T-helper 2 cell treated with Interferon-gamma antibody and Interleukin-4, amounts not matched to agents 5 μg/mL and 100 μg/mL, for 36 hours (primary cell): ENCODE results near the gene TRIM54.
"Not testable (repeated sequence)": the region's sequence is repeated elsewhere in the genome, so short reads cannot be mapped to it uniquely, and the experiment has no call there.

Experiments
- DNase-seq: peaks from one replicate; pipeline ENCODE4 v3.0.0; 2021; ENCODE audit warnings: low spot score
- H3K27ac Mint-ChIP-seq: one replicate; pipeline ENCODE4 v1.8.0; 2021; ENCODE audit warnings: mild to moderate bottlenecking, mixed read lengths
- H3K27me3 Mint-ChIP-seq: one replicate; pipeline ENCODE4 v1.8.0; 2021; ENCODE audit warnings: low read depth, mixed read lengths
- H3K36me3 Mint-ChIP-seq: one replicate; pipeline ENCODE4 v1.8.0; 2021; ENCODE audit warnings: low read depth, mixed read lengths
- H3K4me1 Mint-ChIP-seq: one replicate; pipeline ENCODE4 v1.8.0; 2021; ENCODE audit warnings: low read depth, mixed read lengths
- H3K4me3 Mint-ChIP-seq: one replicate; pipeline ENCODE4 v1.8.0; 2022; ENCODE audit warnings: mild to moderate bottlenecking, moderate library complexity, mixed read lengths
- H3K9me3 Mint-ChIP-seq: one replicate; pipeline ENCODE4 v1.8.0; 2021; ENCODE audit warnings: mixed read lengths

The TRIM54 gene

DNA sequence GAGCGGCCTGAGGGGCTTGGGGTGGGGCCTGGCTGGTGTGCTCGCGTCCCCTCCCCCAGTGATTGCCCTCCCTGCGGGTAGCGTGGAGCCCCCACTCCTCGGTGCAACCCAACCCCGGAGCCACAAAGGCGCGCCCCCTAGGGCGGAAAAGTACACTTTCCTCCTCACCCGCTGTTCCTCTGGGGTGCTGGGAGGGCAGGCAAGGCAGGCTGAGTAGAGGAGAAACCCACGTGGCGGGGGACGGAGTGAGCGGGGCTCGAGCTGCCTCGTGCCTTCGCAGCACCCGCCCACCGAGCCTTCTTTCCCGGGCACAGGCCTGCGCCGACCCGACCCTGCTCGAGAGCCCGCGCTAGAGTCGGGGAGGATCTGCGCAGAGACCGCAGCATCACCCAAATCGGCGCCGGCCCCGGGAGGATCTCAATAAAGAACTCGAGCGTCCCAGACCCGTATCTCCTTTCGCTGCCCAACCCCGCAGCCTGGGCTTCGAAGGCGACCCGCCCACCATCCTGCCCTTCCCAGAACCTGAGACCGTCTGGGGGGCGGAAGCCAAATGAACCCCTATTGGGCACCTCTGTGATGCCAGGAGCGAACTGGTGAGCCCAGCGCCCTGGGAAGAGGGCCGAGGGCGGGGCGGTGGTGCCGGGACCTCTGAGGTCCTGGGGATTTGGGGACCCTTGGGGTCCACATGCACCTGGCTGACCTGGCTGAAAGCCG is 24.5 kb downstream of the TRIM54 start:
- Mint-ChIP-seq H3K9me3 (no peaks in the 10 kb centered on the region), H3K4me1 (peaks cover 3% of the 10 kb centered on the region), H3K27ac (no peak overlapping the region), H3K27me3 (peaks cover 21% of the 10 kb centered on the region), H3K4me3 (peak overlapping the region; percentile 29), H3K36me3 (peaks cover 10% of the 10 kb centered on the region)
- no peak for DNase-seq

DNA sequence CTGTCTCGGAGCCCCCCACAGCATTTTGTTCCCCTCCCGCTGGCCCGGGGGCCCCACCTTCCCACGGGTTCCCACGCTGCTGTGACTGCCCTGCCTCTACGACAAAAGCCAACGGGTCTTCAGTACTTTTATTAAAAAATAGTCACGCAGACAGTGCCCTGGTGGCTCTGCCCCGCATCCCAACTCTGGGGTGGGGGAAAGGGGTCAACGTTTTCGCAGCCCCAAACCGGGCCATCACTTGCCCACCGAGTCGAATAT is 25.0 kb downstream of the TRIM54 start:
- Mint-ChIP-seq H3K36me3 (peaks cover 10% of the 10 kb centered on the region), H3K9me3 (no peaks in the 10 kb centered on the region), H3K27me3 (peaks cover 21% of the 10 kb centered on the region), H3K4me1 (peaks cover 3% of the 10 kb centered on the region), H3K4me3 (no peak overlapping the region), H3K27ac (no peak overlapping the region)
- no peak for DNase-seq

- peaks cover 2% of the 10 kb centered on the region for H3K4me1 Mint-ChIP-seq
- no peaks in the 10 kb centered on the region for H3K9me3 Mint-ChIP-seq
- peaks cover 11% of the 10 kb centered on the region for H3K36me3 Mint-ChIP-seq
- DNase-seq, result no peak
- H3K27ac Mint-ChIP-seq, result no peak overlapping the region
- no peak overlapping the region for H3K4me3 Mint-ChIP-seq
- peaks cover 21% of the 10 kb centered on the region for H3K27me3 Mint-ChIP-seq
These were observed 25.5 kb downstream of the TRIM54 start for GRCh38 chr2:27307545-27308358.

GRCh38 chr2:27308359-27308881 is 26.2 kb downstream of the TRIM54 start, which contains the start of gene UCN:
TSS of gene UCN (minus strand) at chr2:27308445. CDS start at chr2:27307895, 550 bp downstream.
- peaks cover 21% of the 10 kb centered on the region for H3K27me3 Mint-ChIP-seq
- H3K4me1 Mint-ChIP-seq, result peaks cover 3% of the 10 kb centered on the region
- H3K27ac Mint-ChIP-seq, result no peak within 1 kb of the TSS
- H3K4me3 Mint-ChIP-seq, result no peak within 1 kb of the TSS
- H3K36me3 Mint-ChIP-seq, result peaks cover 11% of the 10 kb centered on the region
- no peaks in the 10 kb centered on the region for H3K9me3 Mint-ChIP-seq
- DNase-seq, result no peak

DNA sequence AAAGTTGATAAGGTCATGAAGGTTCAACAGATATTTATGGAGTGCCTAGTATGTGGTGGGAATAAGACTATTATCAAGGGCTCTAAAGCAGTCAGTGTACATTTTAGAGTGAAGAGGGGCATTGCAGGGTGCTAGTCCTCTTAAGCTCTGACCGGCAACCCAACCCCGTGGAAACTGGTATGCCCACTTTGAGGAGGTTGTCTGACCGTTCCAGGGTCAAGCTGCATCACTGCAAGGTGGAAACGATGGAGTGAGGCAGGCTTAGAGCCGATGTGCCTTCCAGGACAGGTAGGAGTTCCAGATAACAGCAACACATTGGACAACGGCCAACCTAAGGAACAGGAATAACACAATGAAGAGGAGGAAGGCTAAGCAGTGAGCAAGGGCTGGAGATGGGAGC is 27.4 kb downstream of the TRIM54 start:
- H3K27ac Mint-ChIP-seq, result no peak overlapping the region
- H3K27me3 Mint-ChIP-seq, result peaks cover 19% of the 10 kb centered on the region
- H3K9me3 Mint-ChIP-seq, result no peaks in the 10 kb centered on the region
- peaks cover 3% of the 10 kb centered on the region for H3K4me1 Mint-ChIP-seq
- H3K36me3 Mint-ChIP-seq, result peaks cover 11% of the 10 kb centered on the region
- H3K4me3 Mint-ChIP-seq, result no peak overlapping the region
- no peak for DNase-seq

DNA sequence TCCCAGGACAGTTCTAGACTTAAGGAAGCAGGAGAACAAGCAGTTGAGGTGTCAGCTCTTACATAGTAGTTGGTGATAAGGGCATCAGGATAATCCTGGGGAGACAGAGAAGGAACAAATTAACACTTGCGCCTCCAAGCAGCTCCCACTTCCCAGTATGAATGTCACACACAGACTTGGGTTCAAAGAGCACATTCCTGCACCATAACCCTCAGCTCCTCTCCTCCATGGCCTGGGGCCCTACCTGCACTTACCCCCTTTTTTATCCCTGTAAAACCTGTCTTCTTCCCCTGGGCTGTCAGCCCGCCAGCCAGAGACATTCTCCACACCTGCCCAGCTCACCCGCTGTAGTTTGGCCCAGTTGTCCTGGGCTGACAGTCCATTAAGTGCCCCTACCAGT is 29.9 kb downstream of the TRIM54 start:
- peaks cover 4% of the 10 kb centered on the region for H3K27me3 Mint-ChIP-seq
- no peak for DNase-seq
- peaks cover 11% of the 10 kb centered on the region for H3K36me3 Mint-ChIP-seq
- H3K27ac Mint-ChIP-seq, result no peak overlapping the region
- H3K4me3 Mint-ChIP-seq, result no peak overlapping the region
- peaks cover 3% of the 10 kb centered on the region for H3K4me1 Mint-ChIP-seq
- H3K9me3 Mint-ChIP-seq, result no peaks in the 10 kb centered on the region

DNA sequence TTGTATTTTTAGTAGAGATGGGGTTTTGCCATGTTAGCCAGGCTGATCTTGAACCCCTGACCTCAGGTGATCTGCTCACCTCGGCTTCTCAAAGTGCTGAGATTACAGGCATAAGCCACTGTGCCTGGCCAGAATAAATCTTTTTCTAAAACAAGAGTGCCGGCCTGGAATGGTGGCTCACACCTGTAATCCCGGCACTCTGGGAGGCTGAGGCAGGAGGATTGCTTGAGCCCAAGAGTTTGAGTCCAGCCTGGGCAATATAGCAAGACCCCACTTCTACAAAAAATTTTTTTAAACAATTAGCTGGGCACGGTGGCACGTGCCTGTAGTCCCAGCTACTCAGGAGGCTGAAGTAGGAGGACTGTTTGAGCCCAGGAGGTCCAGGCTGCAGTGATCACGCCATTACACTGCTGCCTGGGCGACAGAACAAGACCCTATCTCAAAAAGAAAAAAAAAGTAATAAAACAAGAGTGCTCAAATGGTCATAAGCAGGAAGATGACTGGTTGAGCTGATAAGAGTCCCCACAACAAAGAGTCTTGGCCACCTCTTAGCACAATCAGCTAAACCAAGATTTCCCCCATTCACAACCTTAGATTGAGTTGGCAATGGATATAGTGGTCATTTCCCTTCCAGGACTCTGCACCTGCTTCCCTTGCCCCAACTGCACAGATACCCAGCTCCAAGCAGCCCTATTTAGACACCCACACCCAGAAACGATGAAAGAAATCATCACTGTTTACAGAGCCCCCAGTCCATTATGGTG is 31.8 kb downstream of the TRIM54 start:
- no peaks in the 10 kb centered on the region for H3K27me3 Mint-ChIP-seq
- H3K9me3 Mint-ChIP-seq, result no peaks in the 10 kb centered on the region
- DNase-seq, result no peak
- peaks cover 8% of the 10 kb centered on the region for H3K36me3 Mint-ChIP-seq
- H3K4me1 Mint-ChIP-seq, result peaks cover 3% of the 10 kb centered on the region
- no peak overlapping the region for H3K4me3 Mint-ChIP-seq
- H3K27ac Mint-ChIP-seq, result no peak overlapping the region

DNA sequence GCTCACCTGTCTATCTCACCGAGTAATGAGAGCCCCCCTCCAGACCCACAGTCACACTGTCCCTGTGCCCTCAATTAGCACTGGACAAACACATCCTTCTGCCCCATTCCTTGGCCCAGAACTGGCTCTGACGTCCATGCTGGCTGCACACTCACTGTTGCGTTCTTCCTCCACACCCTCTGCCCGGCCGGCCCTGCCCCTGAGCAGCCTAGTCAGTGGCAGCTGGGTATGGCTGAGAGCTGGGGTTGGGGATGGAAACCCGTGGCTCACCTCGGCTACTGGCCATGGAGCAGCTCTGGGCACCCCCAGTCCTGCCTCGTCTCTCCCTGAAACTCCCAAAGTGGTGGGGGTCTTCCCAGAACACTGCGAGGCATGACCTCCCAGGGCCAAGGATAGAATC is 32.5 kb downstream of the TRIM54 start:
- Mint-ChIP-seq H3K9me3 (no peaks in the 10 kb centered on the region), H3K4me3 (no peak overlapping the region), H3K36me3 (peaks cover 5% of the 10 kb centered on the region), H3K4me1 (peaks cover 3% of the 10 kb centered on the region), H3K27me3 (no peaks in the 10 kb centered on the region), H3K27ac (no peak overlapping the region)
- DNase-seq, result no peak

DNA sequence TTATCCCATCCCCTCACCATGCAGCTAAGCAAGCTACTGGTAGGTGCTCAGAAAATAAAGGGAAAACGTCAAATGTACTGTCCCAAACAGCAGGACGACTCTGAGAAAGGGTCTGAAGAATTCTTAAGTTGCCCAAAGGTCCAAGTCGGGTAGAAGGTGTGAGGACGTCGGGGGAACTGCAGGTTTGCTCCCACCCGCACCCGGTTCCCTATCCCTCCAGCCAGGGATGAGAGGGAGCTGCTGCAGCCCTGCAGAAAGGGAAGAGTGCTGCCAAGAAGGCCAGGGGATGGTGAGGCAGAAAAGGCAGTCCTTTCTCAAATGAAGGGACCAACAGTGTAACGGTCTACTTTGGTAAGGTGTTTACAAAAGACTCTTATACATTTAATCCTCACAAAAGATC is 32.9 kb downstream of the TRIM54 start:
- Mint-ChIP-seq H3K4me3 (no peak overlapping the region), H3K36me3 (peaks cover 3% of the 10 kb centered on the region), H3K27ac (no peak overlapping the region), H3K9me3 (no peaks in the 10 kb centered on the region), H3K4me1 (peaks cover 3% of the 10 kb centered on the region), H3K27me3 (no peaks in the 10 kb centered on the region)
- DNase-seq, result no peak

GRCh38 chr2:27316655-27317412 is 34.6 kb downstream of the TRIM54 start:
- Mint-ChIP-seq H3K27me3 (no peaks in the 10 kb centered on the region), H3K4me3 (no peak overlapping the region), H3K36me3 (peaks cover 2% of the 10 kb centered on the region), H3K4me1 (peaks cover 7% of the 10 kb centered on the region), H3K27ac (no peak overlapping the region), H3K9me3 (no peaks in the 10 kb centered on the region)
- no peak for DNase-seq

GRCh38 chr2:27319839-27320238 is 37.6 kb downstream of the TRIM54 start:
- peaks cover 15% of the 10 kb centered on the region for H3K4me1 Mint-ChIP-seq
- not testable (repeated sequence) for H3K36me3 Mint-ChIP-seq, DNase-seq, H3K27ac Mint-ChIP-seq, H3K9me3 Mint-ChIP-seq, H3K4me3 Mint-ChIP-seq, H3K27me3 Mint-ChIP-seq

DNA sequence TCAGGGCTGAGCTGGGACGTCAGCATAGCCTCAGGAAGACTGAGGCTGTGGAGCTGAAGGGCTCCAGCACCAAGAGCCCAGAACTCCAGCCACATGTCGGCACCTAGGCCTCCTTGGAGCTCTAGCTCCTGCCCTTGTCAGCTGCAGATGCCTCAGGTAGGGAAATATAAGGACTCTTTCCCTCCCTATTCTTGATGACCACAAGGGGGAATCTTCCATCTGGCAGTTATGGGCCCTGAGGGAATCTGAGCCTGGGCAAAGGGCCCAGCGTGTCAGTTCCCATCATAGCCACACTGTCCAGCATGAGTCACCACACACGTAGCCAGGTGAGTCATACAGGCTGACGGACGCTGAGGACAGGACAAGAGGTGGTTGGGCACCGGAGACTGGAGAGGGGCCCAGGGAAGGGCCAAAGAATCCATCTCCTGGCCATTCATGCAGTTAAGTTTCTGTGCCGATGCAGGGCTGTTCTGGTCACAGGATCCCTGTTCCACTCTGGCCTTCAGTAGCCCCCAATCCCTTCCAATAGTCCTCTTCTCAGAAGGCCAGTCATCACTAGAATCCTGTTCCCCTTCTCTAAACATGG is 38.8 kb downstream of the TRIM54 start:
- peaks cover 11% of the 10 kb centered on the region for H3K36me3 Mint-ChIP-seq
- H3K27me3 Mint-ChIP-seq, result no peaks in the 10 kb centered on the region
- DNase-seq, result no peak
- H3K27ac Mint-ChIP-seq, result peak overlapping the region; percentile 38
- no peaks in the 10 kb centered on the region for H3K9me3 Mint-ChIP-seq
- H3K4me1 Mint-ChIP-seq, result peaks cover 15% of the 10 kb centered on the region
- no peak overlapping the region for H3K4me3 Mint-ChIP-seq

DNA sequence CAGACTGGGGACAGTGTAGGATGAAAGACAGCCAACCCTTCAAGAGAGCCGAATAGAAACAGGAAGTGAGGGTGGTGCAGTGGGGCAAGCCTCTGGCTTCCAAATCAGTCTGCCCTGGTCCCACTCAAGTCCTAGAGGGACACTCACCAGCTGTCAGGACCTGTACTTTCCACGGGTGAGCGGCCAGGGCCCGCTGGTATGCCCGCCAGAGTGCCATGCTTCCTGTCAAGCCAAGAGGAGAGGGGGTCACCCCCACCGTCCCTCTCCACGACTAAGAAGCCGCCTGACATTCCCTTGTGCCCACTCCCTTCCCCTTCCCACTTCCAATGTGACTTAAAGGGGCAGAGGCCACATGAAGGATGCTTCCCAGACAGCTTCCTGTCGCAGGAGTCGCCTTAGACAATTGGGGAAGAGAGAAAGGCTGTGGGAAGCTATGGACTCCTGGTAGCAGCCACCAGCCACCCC is 40.1 kb downstream of the TRIM54 start:
- H3K4me3 Mint-ChIP-seq, result peak overlapping the region; percentile 99

More for the DNA sequence above, 40.1 kb downstream of the TRIM54 start:
- no peaks in the 10 kb centered on the region for H3K9me3 Mint-ChIP-seq
- H3K36me3 Mint-ChIP-seq, result peaks cover 23% of the 10 kb centered on the region
- H3K27me3 Mint-ChIP-seq, result no peaks in the 10 kb centered on the region
- peak overlapping the region; percentile 97 for H3K27ac Mint-ChIP-seq
- no peak for DNase-seq
- peaks cover 15% of the 10 kb centered on the region for H3K4me1 Mint-ChIP-seq
